RWPE1 (cell line): ENCODE measurements around the gene NFIB.

Experiments
- CTCF ChIA-PET: fragments of 350-600 bp; sonication (Branson Sonifier 250); formaldehyde crosslinking; extraction: SDS; loops from one replicate; lab custom pipeline; 2021; lab: Yijun Ruan, JAX
- POLR2A ChIA-PET: fragments of 400-600 bp; formaldehyde crosslinking; extraction: SDS; loops from one replicate; lab custom pipeline; 2020; ENCODE audit warnings: antibody characterized with exemption; ENCODE audit not compliant: low non-redundant PET; lab: Yijun Ruan, JAX
- DNase-seq: peaks from one replicate; pipeline ENCODE4 v3.0.0; 2012; ENCODE audit warnings: low spot score
- H3K27ac ChIP-seq: fragments of 450-650 bp; 2 replicates; pipeline ENCODE4 v1.5.1; 2017
- CTCF ChIP-seq: fragments of 450-650 bp; conservative IDR thresholded peaks from 2 replicates; pipeline ENCODE4 v1.5.1; 2017; ENCODE audit warnings: low read depth, mild to moderate bottlenecking

The NFIB gene

GRCh38 chr9:14098486-14099180 is 215.3 kb downstream of the NFIB start:
- no peak for DNase-seq
- H3K27ac ChIP-seq = no peak overlapping the region
- TF ChIP-seq CTCF = no peak
- ChIA-PET POLR2A (no interaction called here), CTCF (no interaction called here)

DNA sequence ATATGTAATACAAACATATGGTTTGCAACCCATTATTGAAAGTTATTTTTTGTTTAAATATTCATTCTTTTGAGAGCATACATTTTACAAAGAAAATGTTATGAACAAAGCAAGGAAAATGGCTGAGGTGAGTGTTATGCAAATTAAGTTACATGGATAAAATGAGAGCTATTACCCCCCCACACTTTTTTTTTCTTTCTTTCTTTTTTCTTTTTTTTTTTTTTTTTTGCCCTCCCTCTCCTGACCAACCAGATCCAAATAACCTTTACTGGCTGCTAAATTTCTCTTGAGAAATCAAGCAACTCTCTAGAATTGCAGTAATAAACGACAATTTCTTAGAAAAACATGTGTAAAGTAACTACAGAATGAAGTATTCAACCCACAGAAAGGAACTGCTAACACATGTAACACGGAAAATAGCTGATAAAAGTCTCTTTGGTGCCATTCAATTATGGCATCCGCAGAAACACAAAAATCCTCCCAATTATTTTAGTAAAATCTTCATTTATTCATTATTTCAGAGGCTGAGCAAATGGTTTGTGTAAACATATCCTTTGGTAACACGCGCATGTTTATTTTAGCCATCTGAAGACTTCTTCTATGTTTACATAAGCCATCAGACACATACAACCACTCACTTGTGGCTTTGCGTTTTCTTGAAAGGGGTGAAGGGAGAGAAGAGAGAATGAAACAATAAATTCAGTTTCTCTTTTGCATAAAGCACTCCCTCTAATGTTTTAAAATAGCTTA is 216.1 kb downstream of the NFIB start:
- ChIA-PET CTCF (interaction anchor here (0.7 kb wide), 1 partner anchor 23 kb away, joined by 3 read pairs; no protein-coding TSS in a partner anchor), POLR2A (no interaction called here)
- no peak for TF ChIP-seq CTCF
- H3K27ac ChIP-seq = no peak overlapping the region
- DNase-seq = no peak

DNA sequence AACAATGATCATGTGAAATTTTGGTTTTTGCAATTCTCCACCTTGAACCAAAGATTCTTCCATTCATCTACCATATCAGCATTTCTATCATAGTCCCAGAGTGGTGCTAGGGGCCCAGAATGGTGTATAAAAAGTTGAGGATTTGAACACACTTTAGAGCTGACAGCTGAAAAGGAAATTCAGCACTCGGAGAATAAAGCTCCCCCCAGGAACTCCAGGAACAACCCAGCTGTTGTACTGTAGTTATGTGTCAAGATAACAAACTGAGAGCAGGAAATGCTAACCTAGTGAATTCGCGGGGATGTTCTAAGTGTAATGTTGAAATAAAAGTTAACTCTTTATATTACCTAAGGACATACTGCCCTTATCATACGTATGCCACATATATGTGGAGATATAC is 216.7 kb downstream of the NFIB start:
- DNase-seq = no peak
- CTCF ChIA-PET = interaction anchor here (0.7 kb wide), 1 partner anchor 23 kb away, joined by 3 read pairs; no protein-coding TSS in a partner anchor
- TF ChIP-seq CTCF = no peak
- POLR2A ChIA-PET = no interaction called here
- no peak overlapping the region for H3K27ac ChIP-seq

GRCh38 chr9:14096258-14096922 is 217.6 kb downstream of the NFIB start:
- peak overlapping the region; percentile 28 for H3K27ac ChIP-seq
- ChIA-PET CTCF (interaction anchor here (0.7 kb wide), 1 partner anchor 376 kb away, joined by 3 read pairs; no protein-coding TSS in a partner anchor), POLR2A (no interaction called here)
- no peak for DNase-seq
- TF ChIP-seq CTCF = no peak

DNA sequence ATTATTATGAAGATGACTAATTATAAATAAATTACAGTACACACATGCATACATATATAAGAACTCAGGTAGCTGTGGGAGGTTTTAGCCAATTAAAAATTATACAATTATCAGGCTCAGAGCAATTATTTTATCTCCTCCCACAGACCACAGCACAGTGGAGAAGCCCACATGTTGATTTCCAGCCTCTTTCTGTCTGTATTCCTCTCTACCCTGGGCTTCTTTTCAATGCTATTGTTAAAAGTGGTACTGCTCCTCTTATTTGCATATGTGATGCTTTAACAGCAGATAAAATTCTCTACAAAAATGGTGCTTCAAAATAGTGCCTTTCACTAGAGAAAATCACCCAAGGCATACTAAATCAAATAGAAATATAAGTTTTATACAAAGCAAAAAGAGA is 218.7 kb downstream of the NFIB start:
- ChIA-PET CTCF (interaction anchor here (0.7 kb wide), 1 partner anchor 375 kb away, joined by 3 read pairs; no protein-coding TSS in a partner anchor), POLR2A (no interaction called here)
- no peak for DNase-seq
- TF ChIP-seq CTCF = no peak
- no peak overlapping the region for H3K27ac ChIP-seq

- no peak for DNase-seq
- CTCF ChIA-PET = no interaction called here
- TF ChIP-seq CTCF = no peak
- no peak overlapping the region for H3K27ac ChIP-seq
- POLR2A ChIA-PET = no interaction called here
Observed at GRCh38 chr9:14094491-14094890, 219.4 kb downstream of the NFIB start.
